ENCODE results near the gene PIAS4. TPM values are rescaled to one million over a fixed set of nuclear protein-coding genes. Genes with fewer than 3 reads are reported as not detected.

PIAS4 gene
- total RNA-seq, 1 donor from 2014 or later, result 58.8 TPM

- Mint-ChIP-seq H3K36me3 (ENCODE audit: low read depth) (no peaks in the 10 kb centered on the region), H3K9me3 (no peaks in the 10 kb centered on the region), H3K27ac (ENCODE audit: unreplicated experiment) (no peak overlapping the region), H3K4me3 (no peak overlapping the region), H3K27me3 (ENCODE audit: low read depth) (no peaks in the 10 kb centered on the region), H3K4me1 (no peaks in the 10 kb centered on the region)
- no peak for TF ChIP-seq CTCF (conservative IDR thresholded peaks at IDR 0.05)
- no peak for DNase-seq (ENCODE audit: low read depth, low spot score)
Observed at GRCh38 chr19:4082172-4082571, 74.6 kb downstream of the PIAS4 start.

GRCh38 chr19:4083677-4084546, 76.4 kb downstream of the PIAS4 start:
- H3K27ac Mint-ChIP-seq (ENCODE audit: unreplicated experiment), result no peak overlapping the region
- DNase-seq (ENCODE audit: low read depth, low spot score), result no peak

GRCh38 chr19:4084547-4084877, 77.0 kb downstream of the PIAS4 start:
- Mint-ChIP-seq H3K27ac (ENCODE audit: unreplicated experiment) (no peak overlapping the region), H3K36me3 (ENCODE audit: low read depth) (no peaks in the 10 kb centered on the region), H3K27me3 (ENCODE audit: low read depth) (no peaks in the 10 kb centered on the region), H3K4me3 (peak overlapping the region; percentile 47), H3K9me3 (no peaks in the 10 kb centered on the region), H3K4me1 (no peaks in the 10 kb centered on the region)
- DNase-seq (ENCODE audit: low read depth, low spot score), result no peak
- no peak for TF ChIP-seq CTCF (conservative IDR thresholded peaks at IDR 0.05)

More at GRCh38 chr19:4083677-4084546, 76.4 kb downstream of the PIAS4 start:
- no peaks in the 10 kb centered on the region for H3K36me3 Mint-ChIP-seq (ENCODE audit: low read depth)
- H3K27me3 Mint-ChIP-seq (ENCODE audit: low read depth), result no peaks in the 10 kb centered on the region
- TF ChIP-seq CTCF (conservative IDR thresholded peaks at IDR 0.05), result no peak
- H3K4me3 Mint-ChIP-seq, result peak overlapping the region; percentile 47
- H3K9me3 Mint-ChIP-seq, result no peaks in the 10 kb centered on the region
- H3K4me1 Mint-ChIP-seq, result no peaks in the 10 kb centered on the region

GRCh38 chr19:4086411-4086867, 78.9 kb downstream of the PIAS4 start:
- TF ChIP-seq CTCF (conservative IDR thresholded peaks at IDR 0.05), result no peak
- Mint-ChIP-seq H3K27ac (ENCODE audit: unreplicated experiment) (no peak overlapping the region), H3K27me3 (ENCODE audit: low read depth) (no peaks in the 10 kb centered on the region), H3K4me3 (no peak overlapping the region), H3K9me3 (no peaks in the 10 kb centered on the region), H3K4me1 (no peaks in the 10 kb centered on the region), H3K36me3 (ENCODE audit: low read depth) (no peaks in the 10 kb centered on the region)
- no peak for DNase-seq (ENCODE audit: low read depth, low spot score)

- no peaks in the 10 kb centered on the region for H3K4me1 Mint-ChIP-seq
- no peak for DNase-seq (ENCODE audit: low read depth, low spot score)
- TF ChIP-seq CTCF (conservative IDR thresholded peaks at IDR 0.05), result no peak
- H3K27me3 Mint-ChIP-seq (ENCODE audit: low read depth), result no peaks in the 10 kb centered on the region
- no peak overlapping the region for H3K27ac Mint-ChIP-seq (ENCODE audit: unreplicated experiment)
- no peaks in the 10 kb centered on the region for H3K36me3 Mint-ChIP-seq (ENCODE audit: low read depth)
- H3K4me3 Mint-ChIP-seq, result no peak overlapping the region
- no peaks in the 10 kb centered on the region for H3K9me3 Mint-ChIP-seq
Observed at GRCh38 chr19:4087787-4088679, 80.5 kb downstream of the PIAS4 start.

Data from neural crest cell (in vitro differentiated cells).